ENCODE results near the gene ADAMTSL2.
"Not testable (repeated sequence)": the region's sequence is repeated elsewhere in the genome, so short reads cannot be mapped to it uniquely, and the experiment has no call there.

ADAMTSL2 gene

GRCh38 chr9:133560944-133561343 is 26.4 kb downstream of the ADAMTSL2 start:
- no peak for TF ChIP-seq CTCF (IDR thresholded peaks at IDR 0.05; ENCODE audit: extremely low read depth, insufficient read depth, missing control alignments)
- in situ Hi-C loops (cut with MboI; ENCODE audit: low pct_unique_long_range_greater_than_20kb, low sequenced_read_pairs, unreplicated experiment), result no loop called here
- DNase-seq (ENCODE audit: low spot score), result no peak

GRCh38 chr9:133561976-133562554 is 27.6 kb downstream of the ADAMTSL2 start:
- DNase-seq (ENCODE audit: low spot score), result no peak
- in situ Hi-C loops (cut with MboI; ENCODE audit: low pct_unique_long_range_greater_than_20kb, low sequenced_read_pairs, unreplicated experiment), result no loop called here
- TF ChIP-seq CTCF (IDR thresholded peaks at IDR 0.05; ENCODE audit: extremely low read depth, insufficient read depth, missing control alignments), result no peak

- TF ChIP-seq CTCF (IDR thresholded peaks at IDR 0.05; ENCODE audit: extremely low read depth, insufficient read depth, missing control alignments), result no peak
- DNase-seq (ENCODE audit: low spot score), result no peak
- in situ Hi-C loops (cut with MboI; ENCODE audit: low pct_unique_long_range_greater_than_20kb, low sequenced_read_pairs, unreplicated experiment), result no loop called here
Observed at GRCh38 chr9:133562611-133563290, 28.2 kb downstream of the ADAMTSL2 start.

GRCh38 chr9:133563291-133563796 is 28.8 kb downstream of the ADAMTSL2 start:
- in situ Hi-C loops (cut with MboI; ENCODE audit: low pct_unique_long_range_greater_than_20kb, low sequenced_read_pairs, unreplicated experiment), result no loop called here
- DNase-seq (ENCODE audit: low spot score), result no peak

GRCh38 chr9:133563814-133564213 is 29.3 kb downstream of the ADAMTSL2 start:
- in situ Hi-C loops (cut with MboI; ENCODE audit: low pct_unique_long_range_greater_than_20kb, low sequenced_read_pairs, unreplicated experiment); DNase-seq (ENCODE audit: low spot score): not testable (repeated sequence)

More at GRCh38 chr9:133563291-133563796, 28.8 kb downstream of the ADAMTSL2 start:
- TF ChIP-seq CTCF (IDR thresholded peaks at IDR 0.05; ENCODE audit: extremely low read depth, insufficient read depth, missing control alignments), result no peak

- no peak for TF ChIP-seq CTCF (IDR thresholded peaks at IDR 0.05; ENCODE audit: extremely low read depth, insufficient read depth, missing control alignments)
- in situ Hi-C loops (cut with MboI; ENCODE audit: low pct_unique_long_range_greater_than_20kb, low sequenced_read_pairs, unreplicated experiment), result no loop called here
- DNase-seq (ENCODE audit: low spot score), result no peak
Observed at GRCh38 chr9:133564451-133565116, 30.1 kb downstream of the ADAMTSL2 start.

GRCh38 chr9:133566382-133566781 is 31.9 kb downstream of the ADAMTSL2 start:
- no peak for DNase-seq (ENCODE audit: low spot score)
- no peak for TF ChIP-seq CTCF (IDR thresholded peaks at IDR 0.05; ENCODE audit: extremely low read depth, insufficient read depth, missing control alignments)
- in situ Hi-C loops (cut with MboI; ENCODE audit: low pct_unique_long_range_greater_than_20kb, low sequenced_read_pairs, unreplicated experiment), result no loop called here
